ENCODE results near the gene LBX1.
A peak's percentile ranks its signal among the peaks of the same experiment; 100 is the strongest.

The LBX1 gene

GRCh38 chr10:101229266-101230182, at the start of gene LBX1:
Gene LBX1, minus strand, starts transcription at chr10:101229463. Its CDS starts 648 bp downstream, at chr10:101228815.
- DNase-seq (ENCODE audit: low read depth in 2 of 2) = no peak

GRCh38 chr10:101273741-101274140, 44.5 kb upstream of the LBX1 start:
- no peak for DNase-seq (ENCODE audit: low read depth in 2 of 2)

- no peak for DNase-seq (ENCODE audit: low read depth in 2 of 2)
Measured at GRCh38 chr10:101273330-101273729, 44.1 kb upstream of the LBX1 start.

GRCh38 chr10:101272229-101272868, 43.1 kb upstream of the LBX1 start:
- peak; percentile 34 to 40 for DNase-seq (ENCODE audit: low read depth in 2 of 2)

- no peak for DNase-seq (ENCODE audit: low read depth in 2 of 2)
Measured at GRCh38 chr10:101270763-101271162, 41.5 kb upstream of the LBX1 start.

GRCh38 chr10:101267776-101268175, 38.5 kb upstream of the LBX1 start:
- DNase-seq (ENCODE audit: low read depth in 2 of 2) = no peak

GRCh38 chr10:101267290-101267680, 38.0 kb upstream of the LBX1 start:
- no peak for DNase-seq (ENCODE audit: low read depth in 2 of 2)

GRCh38 chr10:101266381-101267289, 37.4 kb upstream of the LBX1 start:
- no peak for DNase-seq (ENCODE audit: low read depth in 2 of 2)

GRCh38 chr10:101263150-101263752, 34.0 kb upstream of the LBX1 start:
- DNase-seq (ENCODE audit: low read depth in 2 of 2) = no peak

GRCh38 chr10:101262147-101262546, 32.9 kb upstream of the LBX1 start:
- DNase-seq (ENCODE audit: low read depth in 2 of 2) = no peak

- DNase-seq (ENCODE audit: low read depth in 2 of 2) = no peak
Measured at GRCh38 chr10:101261702-101262101, 32.4 kb upstream of the LBX1 start.

GRCh38 chr10:101260764-101261481, 31.7 kb upstream of the LBX1 start:
- DNase-seq (ENCODE audit: low read depth in 2 of 2) = no peak

- DNase-seq (ENCODE audit: low read depth in 2 of 2) = no peak
Measured at GRCh38 chr10:101258179-101258885, 29.1 kb upstream of the LBX1 start.

- DNase-seq (ENCODE audit: low read depth in 2 of 2) = no peak
Measured at GRCh38 chr10:101257491-101257890, 28.2 kb upstream of the LBX1 start.

- no peak for DNase-seq (ENCODE audit: low read depth in 2 of 2)
Measured at GRCh38 chr10:101257084-101257483, 27.8 kb upstream of the LBX1 start.

- no peak for DNase-seq (ENCODE audit: low read depth in 2 of 2)
Measured at GRCh38 chr10:101256387-101256786, 27.1 kb upstream of the LBX1 start.

- no peak for DNase-seq (ENCODE audit: low read depth in 2 of 2)
Measured at GRCh38 chr10:101250136-101250535, 20.9 kb upstream of the LBX1 start.

- no peak for DNase-seq (ENCODE audit: low read depth in 2 of 2)
Measured at GRCh38 chr10:101249171-101249581, 19.9 kb upstream of the LBX1 start.

- no peak for DNase-seq (ENCODE audit: low read depth in 2 of 2)
Measured at GRCh38 chr10:101246639-101247038, 17.4 kb upstream of the LBX1 start.

GRCh38 chr10:101244321-101245050, 15.2 kb upstream of the LBX1 start:
- DNase-seq (ENCODE audit: low read depth in 2 of 2) = no peak
